HG03103 (cell line): ENCODE data around the gene CTTNBP2NL.
"Not testable (repeated sequence)": the region's sequence is repeated elsewhere in the genome, so short reads cannot be mapped to it uniquely, and the experiment has no call there.

Experiments
- ATAC-seq: cut with Tn5 transposase; IDR thresholded peaks from one replicate; pipeline ENCODE4 v1.9.1; 2021; ENCODE audit warnings: low read depth; ENCODE audit not compliant: unreplicated experiment

CTTNBP2NL gene

DNA sequence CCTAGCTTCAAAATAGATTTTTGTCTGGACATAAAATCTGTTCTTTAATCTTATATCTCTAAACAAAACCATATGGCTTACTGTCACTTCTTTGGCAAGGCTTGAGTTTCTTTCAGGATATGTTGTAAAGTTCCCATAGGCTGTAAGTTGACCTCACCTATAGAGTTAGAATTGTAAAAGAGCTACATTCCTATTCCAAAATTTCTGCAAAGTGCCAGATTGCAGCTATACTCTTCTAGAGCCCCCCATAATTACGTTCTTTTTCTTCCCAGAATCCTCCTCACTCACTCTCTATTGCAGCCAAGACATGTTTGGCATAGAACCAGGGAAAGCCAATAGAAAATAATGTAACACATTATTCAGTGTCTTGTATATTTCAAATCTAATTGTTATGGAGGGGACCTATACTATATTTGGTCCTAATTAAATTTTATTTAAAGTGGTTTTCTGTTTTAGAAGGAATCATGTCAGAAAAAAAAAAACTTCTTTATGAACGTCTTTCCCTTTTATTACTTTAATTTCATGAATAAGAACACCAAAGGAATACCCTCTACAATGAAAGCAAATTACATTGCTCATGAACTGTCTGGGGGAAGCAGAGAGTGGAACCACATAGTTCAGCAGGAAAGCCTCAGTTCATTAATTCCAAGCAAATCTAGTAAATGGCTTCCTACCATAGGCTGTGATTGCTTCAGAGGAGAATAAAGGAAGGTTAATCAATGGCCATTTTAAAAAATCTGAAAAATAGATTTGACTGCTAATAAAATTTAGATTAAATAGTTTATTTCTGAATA, 22.3 kb downstream of the CTTNBP2NL start:
- ATAC-seq: no peak

DNA sequence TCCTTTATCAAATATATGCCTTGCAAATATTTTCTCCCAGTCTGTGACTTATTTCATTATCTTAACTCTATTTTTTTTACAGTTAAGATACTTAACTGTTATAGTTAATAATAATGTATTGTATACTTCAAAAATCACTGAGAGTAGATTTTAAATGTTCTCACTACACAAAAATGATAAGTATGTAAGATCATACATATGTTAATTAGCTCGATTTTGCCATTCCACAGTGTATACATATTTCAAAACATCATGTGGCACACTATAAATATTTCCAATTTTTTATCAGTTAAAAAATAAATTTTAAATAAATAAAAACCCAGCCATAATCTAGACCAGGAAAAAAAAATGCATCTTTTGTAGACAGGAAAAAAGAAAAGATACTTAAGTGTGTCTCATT, 27.2 kb downstream of the CTTNBP2NL start:
- ATAC-seq: no peak

- not testable (repeated sequence) for ATAC-seq
Observed at GRCh38 chr1:112423666-112424065, 27.7 kb downstream of the CTTNBP2NL start.

- ATAC-seq: no peak
Observed at GRCh38 chr1:112429749-112430148, 33.7 kb downstream of the CTTNBP2NL start.

GRCh38 chr1:112431038-112431437, 35.0 kb downstream of the CTTNBP2NL start:
- ATAC-seq: no peak

- no peak for ATAC-seq
Observed at GRCh38 chr1:112435448-112435847, 39.4 kb downstream of the CTTNBP2NL start.

DNA sequence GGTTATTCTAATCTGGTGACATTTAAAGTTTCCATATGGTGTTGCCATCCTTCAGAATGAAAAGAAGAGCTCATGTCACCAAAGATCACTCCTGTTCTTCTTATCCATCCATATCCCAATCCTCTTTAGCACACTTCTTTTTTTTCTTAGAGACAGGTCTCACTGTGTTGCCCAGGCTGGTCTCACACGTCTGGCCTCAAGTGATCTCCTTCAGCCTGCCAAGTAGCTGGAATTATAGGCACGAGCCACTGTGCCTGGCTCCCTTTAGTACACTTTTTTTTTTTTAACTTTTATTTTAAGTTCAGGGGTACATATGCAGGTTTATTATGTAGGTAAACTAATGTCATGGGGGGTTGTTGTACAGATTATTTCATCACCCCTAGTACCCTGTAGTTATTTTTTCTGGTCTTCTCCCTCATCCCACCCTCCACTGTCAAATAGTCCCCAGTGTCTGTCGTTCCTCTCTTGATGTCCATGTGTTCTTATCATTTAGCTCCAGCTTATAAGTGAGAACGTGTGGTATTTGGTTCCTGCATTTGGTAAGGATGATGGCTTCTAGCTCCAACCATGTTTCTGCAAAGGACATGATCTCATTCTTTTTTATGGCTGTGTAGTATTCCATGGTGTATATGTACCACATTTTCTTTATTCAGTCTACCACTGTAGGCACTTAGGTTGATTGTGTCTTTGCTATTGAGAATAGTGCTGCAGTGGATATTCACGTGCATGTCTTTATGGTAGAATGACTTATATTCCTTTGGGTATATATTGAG, 40.6 kb downstream of the CTTNBP2NL start:
- ATAC-seq: no peak

DNA sequence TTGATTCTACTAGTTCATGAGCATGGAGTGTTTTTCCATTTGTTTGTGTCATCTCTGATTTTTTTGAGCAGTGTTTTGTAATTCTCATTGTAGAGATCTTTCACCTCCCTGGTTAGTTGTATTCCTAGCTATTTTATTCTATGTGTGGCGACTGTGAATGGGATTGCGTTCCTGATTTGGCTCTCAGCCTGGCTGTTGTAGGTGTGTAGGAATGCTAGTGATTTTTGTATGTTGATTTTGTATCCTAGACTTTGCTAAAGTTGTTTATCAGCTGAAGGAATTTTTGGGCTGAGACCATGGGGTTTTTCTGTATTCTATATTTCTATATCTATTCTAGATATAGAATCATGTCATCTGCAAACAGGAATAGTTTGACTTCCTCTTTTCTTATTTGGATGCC, 42.1 kb downstream of the CTTNBP2NL start:
- ATAC-seq: not testable (repeated sequence)

- no peak for ATAC-seq
Observed at GRCh38 chr1:112439592-112439991, 43.6 kb downstream of the CTTNBP2NL start.

GRCh38 chr1:112440574-112440973, 44.6 kb downstream of the CTTNBP2NL start:
- ATAC-seq: no peak

GRCh38 chr1:112444269-112444668, 48.3 kb downstream of the CTTNBP2NL start:
- no peak for ATAC-seq

DNA sequence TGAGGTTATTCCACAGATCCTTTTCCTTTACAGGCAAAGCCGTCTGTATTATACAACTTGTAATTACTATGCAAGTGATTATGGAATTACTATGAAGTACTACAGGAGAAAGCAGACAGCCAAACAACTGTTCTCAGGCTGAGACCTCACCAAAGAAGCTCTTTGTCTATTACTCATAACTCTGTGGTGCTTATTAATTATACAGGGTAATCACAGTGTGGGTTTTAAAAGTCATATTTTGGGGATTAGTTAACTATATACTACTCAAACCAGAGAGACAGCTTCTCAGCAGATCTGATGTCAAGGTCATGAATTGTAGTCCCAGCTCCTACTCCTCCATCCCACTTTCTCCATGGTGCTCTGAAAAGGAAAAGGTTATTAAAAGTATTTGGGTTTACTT, 49.6 kb downstream of the CTTNBP2NL start:
- no peak for ATAC-seq

- no peak for ATAC-seq
Observed at GRCh38 chr1:112446411-112446810, 50.4 kb downstream of the CTTNBP2NL start.

GRCh38 chr1:112448904-112449629, 53.1 kb downstream of the CTTNBP2NL start:
- ATAC-seq: no peak

DNA sequence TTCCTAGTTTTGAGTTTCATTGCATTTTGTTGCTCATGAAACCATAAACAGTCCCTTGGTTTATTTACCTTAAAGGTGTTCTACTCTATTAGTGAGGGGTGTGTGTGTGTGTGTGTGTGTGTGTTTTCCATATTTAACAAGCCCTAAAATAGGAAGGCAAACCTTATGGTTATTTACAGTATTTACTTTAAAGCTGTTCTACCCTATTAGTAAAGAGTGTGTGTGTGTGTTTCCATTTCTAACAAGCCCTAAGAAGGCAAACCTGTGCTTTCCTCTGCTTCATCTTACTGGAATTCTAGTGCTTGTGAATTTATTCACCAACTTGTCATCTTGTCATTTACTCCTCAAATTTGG, 53.6 kb downstream of the CTTNBP2NL start:
- ATAC-seq: no peak

DNA sequence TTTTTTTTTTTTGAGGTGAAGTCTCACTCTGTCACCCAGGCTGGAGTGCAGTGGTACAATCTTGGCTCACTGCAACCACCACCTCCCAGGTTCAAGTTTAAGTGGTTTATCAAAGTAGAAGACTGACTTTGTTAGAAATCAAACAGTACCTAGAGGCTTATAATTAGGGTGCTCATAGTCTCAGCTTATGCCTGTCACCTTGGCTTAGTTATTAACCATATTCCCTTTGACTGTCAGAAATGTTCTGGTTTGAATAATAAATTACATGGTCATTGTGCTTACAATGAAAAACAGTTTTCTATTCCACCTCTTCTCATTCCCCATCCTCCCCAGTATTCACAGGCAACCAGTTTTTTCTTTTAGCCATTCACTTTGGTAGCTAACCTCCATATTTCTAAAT, 54.8 kb downstream of the CTTNBP2NL start:
- ATAC-seq: no peak

- ATAC-seq: not testable (repeated sequence)
Observed at GRCh38 chr1:112451301-112451700, 55.3 kb downstream of the CTTNBP2NL start.

GRCh38 chr1:112453876-112454275, 57.9 kb downstream of the CTTNBP2NL start:
- ATAC-seq: no peak

GRCh38 chr1:112454316-112454715, 58.3 kb downstream of the CTTNBP2NL start:
- no peak for ATAC-seq

- no peak for ATAC-seq
Observed at GRCh38 chr1:112457241-112457640, 61.2 kb downstream of the CTTNBP2NL start.

GRCh38 chr1:112457955-112458354, 61.9 kb downstream of the CTTNBP2NL start:
- no peak for ATAC-seq
